ENCODE measurements around the gene NRDE2. TPM values are rescaled to one million over a fixed set of nuclear protein-coding genes. Genes with fewer than 3 reads are reported as not detected.

NRDE2 gene
- total and polyA plus RNA-seq, 2 donors from 2014 or later = 7.0 to 27.9 TPM

DNA sequence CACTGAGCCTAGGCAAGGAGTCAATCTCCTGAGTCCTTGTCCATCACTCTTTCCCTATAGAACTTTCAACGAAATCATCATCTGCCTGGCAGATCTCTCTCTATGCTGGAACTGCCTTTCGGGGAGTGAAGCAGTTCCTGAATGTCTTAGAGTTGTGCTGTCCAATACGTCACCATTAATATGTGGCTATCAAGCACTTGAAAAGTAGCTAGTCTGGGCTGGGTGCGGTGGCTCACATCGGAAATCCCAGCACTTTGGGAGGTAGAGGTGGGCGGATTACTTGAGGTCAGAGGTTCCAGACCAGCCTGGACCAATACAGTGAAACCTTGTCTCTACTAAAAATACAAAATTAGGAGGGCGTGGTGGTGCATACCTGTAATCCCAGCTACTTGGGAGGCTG is 35.1 kb downstream of the NRDE2 start:
- no peaks in the 10 kb centered on the region for H3K27me3 ChIP-seq (ENCODE audit: control insufficient read depth, insufficient read depth, low read length)
- no peak overlapping the region for H3K27ac ChIP-seq (ENCODE audit: low read depth in 2 of 2, low read length in 2 of 2)
- H3K36me3 ChIP-seq (ENCODE audit: control insufficient read depth in 2 of 3, insufficient read depth in 3 of 3, low read length in 3 of 3) = peaks cover 2 to 15% (median 13%) of the 10 kb centered on the region in 3 donors
- no peak for DNase-seq
- no peak for FAIRE-seq
- intact Hi-C loops (cut with DNase I) = no loop called here
- H3K4me3 ChIP-seq (ENCODE audit: low read length in 3 of 3) = no peak overlapping the region
- no peaks in the 10 kb centered on the region for H3K9me3 ChIP-seq (ENCODE audit: control insufficient read depth in 2 of 3, insufficient read depth in 1 of 3, low read length in 3 of 3)
- H3K9ac ChIP-seq (ENCODE audit: low read length in 3 of 3) = no peak overlapping the region
- TF ChIP-seq, protein P1, sequence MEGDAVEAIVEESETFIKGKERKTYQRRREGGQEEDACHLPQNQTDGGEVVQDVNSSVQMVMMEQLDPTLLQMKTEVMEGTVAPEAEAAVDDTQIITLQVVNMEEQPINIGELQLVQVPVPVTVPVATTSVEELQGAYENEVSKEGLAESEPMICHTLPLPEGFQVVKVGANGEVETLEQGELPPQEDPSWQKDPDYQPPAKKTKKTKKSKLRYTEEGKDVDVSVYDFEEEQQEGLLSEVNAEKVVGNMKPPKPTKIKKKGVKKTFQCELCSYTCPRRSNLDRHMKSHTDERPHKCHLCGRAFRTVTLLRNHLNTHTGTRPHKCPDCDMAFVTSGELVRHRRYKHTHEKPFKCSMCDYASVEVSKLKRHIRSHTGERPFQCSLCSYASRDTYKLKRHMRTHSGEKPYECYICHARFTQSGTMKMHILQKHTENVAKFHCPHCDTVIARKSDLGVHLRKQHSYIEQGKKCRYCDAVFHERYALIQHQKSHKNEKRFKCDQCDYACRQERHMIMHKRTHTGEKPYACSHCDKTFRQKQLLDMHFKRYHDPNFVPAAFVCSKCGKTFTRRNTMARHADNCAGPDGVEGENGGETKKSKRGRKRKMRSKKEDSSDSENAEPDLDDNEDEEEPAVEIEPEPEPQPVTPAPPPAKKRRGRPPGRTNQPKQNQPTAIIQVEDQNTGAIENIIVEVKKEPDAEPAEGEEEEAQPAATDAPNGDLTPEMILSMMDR (IDR thresholded peaks at IDR 0.05; ENCODE audit: borderline replicate concordance, extremely low read depth, insufficient read depth) = no peak
- H3K4me1 ChIP-seq (ENCODE audit: control insufficient read depth in 2 of 3, insufficient read depth in 2 of 3, low read depth in 1 of 3, low read length in 3 of 3) = peaks cover 0 to 4% (median 0%) of the 10 kb centered on the region in 3 donors

DNA sequence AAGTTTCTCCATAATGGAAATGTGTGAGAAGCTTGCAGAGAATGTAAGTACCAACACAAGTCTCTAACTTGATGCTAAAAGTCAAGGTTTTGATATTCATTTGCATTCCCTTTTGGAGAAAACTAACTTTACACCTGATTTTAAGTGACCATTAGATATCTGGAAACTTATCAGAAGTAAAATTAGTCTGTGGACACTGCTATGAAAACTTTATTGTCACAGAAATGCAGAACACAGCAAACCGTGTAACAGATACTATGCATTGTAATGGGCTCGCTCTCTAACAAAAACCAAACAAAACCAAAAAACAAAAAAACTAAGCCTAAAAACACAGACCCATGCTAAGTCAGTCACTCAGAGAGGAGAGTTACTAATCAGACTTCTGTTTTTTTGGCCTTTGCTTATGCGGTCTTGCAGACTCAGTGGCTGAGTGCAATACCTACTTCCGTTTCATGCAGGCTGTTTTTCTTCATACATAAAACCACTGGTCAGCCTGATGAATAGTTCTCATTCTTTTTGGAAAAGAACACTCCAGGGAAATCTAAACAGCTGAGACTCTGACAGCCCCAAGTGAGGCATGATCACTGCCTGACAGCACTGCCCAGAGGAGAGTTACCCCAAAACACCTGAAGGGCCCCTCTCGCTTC is 35.7 kb downstream of the NRDE2 start:
- intact Hi-C loops (cut with DNase I) = no loop called here
- Histone ChIP-seq H3K36me3 (ENCODE audit: control insufficient read depth in 2 of 3, insufficient read depth in 3 of 3, low read length in 3 of 3) (peaks cover 2 to 21% (median 15%) of the 10 kb centered on the region in 3 donors), H3K4me3 (ENCODE audit: low read length in 3 of 3) (no peak overlapping the region)

DNA sequence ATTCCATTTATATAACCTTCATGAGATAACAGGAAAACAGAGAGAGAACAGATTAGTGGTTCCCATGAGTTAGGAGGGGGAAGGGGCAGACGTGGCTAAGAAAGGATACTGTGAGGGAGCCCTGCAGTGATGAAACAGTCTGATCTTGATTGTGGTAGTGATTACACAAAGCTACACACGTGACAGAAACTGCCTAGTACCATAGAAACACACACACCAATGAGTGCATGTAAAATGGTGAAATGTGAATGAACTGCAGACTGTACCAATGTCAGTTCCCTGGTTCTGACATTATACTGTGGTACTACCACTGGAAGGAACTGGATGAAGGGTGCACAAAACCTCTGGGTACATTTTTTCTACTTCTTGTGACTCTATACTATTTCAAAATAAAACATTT is 36.9 kb downstream of the NRDE2 start:
- TF ChIP-seq, protein P1 (IDR thresholded peaks at IDR 0.05; ENCODE audit: borderline replicate concordance, extremely low read depth, insufficient read depth) = no peak
- H3K9me3 ChIP-seq (ENCODE audit: control insufficient read depth in 2 of 3, insufficient read depth in 1 of 3, low read length in 3 of 3) = no peaks in the 10 kb centered on the region
- DNase-seq = no peak
- intact Hi-C loops (cut with DNase I) = no loop called here
- peaks cover 2 to 31% (median 22%) of the 10 kb centered on the region in 3 donors for H3K36me3 ChIP-seq (ENCODE audit: control insufficient read depth in 2 of 3, insufficient read depth in 3 of 3, low read length in 3 of 3)
- H3K27ac ChIP-seq (ENCODE audit: low read depth in 2 of 2, low read length in 2 of 2) = no peak overlapping the region
- H3K9ac ChIP-seq (ENCODE audit: low read length in 3 of 3) = no peak overlapping the region
- no peaks in the 10 kb centered on the region for H3K27me3 ChIP-seq (ENCODE audit: control insufficient read depth, insufficient read depth, low read length)
- peaks cover 0 to 4% (median 0%) of the 10 kb centered on the region in 3 donors for H3K4me1 ChIP-seq (ENCODE audit: control insufficient read depth in 2 of 3, insufficient read depth in 2 of 3, low read depth in 1 of 3, low read length in 3 of 3)
- no peak overlapping the region for H3K4me3 ChIP-seq (ENCODE audit: low read length in 3 of 3)
- FAIRE-seq = no peak

More for the DNA sequence above, 35.7 kb downstream of the NRDE2 start:
- Histone ChIP-seq H3K27ac (ENCODE audit: low read depth in 2 of 2, low read length in 2 of 2) (no peak overlapping the region), H3K4me1 (ENCODE audit: control insufficient read depth in 2 of 3, insufficient read depth in 2 of 3, low read depth in 1 of 3, low read length in 3 of 3) (peaks cover 0 to 4% (median 0%) of the 10 kb centered on the region in 3 donors), H3K9me3 (ENCODE audit: control insufficient read depth in 2 of 3, insufficient read depth in 1 of 3, low read length in 3 of 3) (no peaks in the 10 kb centered on the region), H3K27me3 (ENCODE audit: control insufficient read depth, insufficient read depth, low read length) (no peaks in the 10 kb centered on the region), H3K9ac (ENCODE audit: low read length in 3 of 3) (no peak overlapping the region)
- FAIRE-seq = no peak
- TF ChIP-seq, protein P1 (IDR thresholded peaks at IDR 0.05; ENCODE audit: borderline replicate concordance, extremely low read depth, insufficient read depth) = no peak
- DNase-seq = peak in 2 of 5 donors; percentile 16 to 69
